GM12874 (cell line): ENCODE data around the gene TBC1D16.

Experiments
- TF ChIP-seq, protein P1 (sequence below): IDR thresholded peaks from 2 replicates; pipeline ENCODE4 v1.5.1; 2011; ENCODE audit warnings: low read depth, mild to moderate bottlenecking, control low read depth, low read length, moderate library complexity; ENCODE audit not compliant: insufficient read depth

Gene TBC1D16

DNA sequence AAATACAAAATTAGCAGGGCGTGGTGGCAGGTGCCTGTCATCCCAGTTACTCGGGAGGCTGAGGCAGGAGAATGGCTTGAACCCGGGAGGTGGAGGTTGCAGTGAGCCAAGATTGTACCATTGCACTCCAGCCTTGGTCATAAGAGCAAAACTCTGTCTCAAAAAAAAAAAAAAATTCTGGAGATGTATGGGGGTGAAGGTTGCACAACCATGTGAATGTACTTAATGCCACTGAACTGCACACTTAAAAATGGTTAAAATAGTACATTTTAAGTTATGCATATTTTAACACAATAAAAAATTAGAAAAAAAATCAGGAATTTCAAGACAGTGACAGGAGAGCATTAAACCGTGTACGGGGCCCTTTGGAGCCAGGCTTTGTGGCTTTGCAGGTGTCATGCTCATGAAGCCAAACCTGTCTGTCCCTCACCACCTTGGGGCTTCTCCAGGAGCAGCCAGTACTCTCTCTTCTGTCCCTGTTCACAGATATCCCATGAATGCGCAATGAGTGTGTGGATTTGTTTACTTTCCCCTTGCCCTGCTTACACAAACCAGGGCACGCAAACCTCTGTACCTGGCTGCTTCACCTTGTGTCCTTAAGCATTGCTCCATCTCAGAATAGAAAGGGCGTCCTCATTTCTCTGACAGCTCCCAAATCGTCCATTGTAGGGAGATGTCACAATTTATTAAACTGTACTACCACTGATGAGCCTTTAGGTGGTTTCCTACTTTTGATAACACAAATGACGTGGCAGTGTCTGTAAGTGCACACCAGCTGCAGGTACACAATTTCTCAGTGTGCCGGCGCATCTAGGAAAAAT lies 138.2 kb downstream of the TBC1D16 start:
- TF ChIP-seq, protein P1, sequence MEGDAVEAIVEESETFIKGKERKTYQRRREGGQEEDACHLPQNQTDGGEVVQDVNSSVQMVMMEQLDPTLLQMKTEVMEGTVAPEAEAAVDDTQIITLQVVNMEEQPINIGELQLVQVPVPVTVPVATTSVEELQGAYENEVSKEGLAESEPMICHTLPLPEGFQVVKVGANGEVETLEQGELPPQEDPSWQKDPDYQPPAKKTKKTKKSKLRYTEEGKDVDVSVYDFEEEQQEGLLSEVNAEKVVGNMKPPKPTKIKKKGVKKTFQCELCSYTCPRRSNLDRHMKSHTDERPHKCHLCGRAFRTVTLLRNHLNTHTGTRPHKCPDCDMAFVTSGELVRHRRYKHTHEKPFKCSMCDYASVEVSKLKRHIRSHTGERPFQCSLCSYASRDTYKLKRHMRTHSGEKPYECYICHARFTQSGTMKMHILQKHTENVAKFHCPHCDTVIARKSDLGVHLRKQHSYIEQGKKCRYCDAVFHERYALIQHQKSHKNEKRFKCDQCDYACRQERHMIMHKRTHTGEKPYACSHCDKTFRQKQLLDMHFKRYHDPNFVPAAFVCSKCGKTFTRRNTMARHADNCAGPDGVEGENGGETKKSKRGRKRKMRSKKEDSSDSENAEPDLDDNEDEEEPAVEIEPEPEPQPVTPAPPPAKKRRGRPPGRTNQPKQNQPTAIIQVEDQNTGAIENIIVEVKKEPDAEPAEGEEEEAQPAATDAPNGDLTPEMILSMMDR = no peak

DNA sequence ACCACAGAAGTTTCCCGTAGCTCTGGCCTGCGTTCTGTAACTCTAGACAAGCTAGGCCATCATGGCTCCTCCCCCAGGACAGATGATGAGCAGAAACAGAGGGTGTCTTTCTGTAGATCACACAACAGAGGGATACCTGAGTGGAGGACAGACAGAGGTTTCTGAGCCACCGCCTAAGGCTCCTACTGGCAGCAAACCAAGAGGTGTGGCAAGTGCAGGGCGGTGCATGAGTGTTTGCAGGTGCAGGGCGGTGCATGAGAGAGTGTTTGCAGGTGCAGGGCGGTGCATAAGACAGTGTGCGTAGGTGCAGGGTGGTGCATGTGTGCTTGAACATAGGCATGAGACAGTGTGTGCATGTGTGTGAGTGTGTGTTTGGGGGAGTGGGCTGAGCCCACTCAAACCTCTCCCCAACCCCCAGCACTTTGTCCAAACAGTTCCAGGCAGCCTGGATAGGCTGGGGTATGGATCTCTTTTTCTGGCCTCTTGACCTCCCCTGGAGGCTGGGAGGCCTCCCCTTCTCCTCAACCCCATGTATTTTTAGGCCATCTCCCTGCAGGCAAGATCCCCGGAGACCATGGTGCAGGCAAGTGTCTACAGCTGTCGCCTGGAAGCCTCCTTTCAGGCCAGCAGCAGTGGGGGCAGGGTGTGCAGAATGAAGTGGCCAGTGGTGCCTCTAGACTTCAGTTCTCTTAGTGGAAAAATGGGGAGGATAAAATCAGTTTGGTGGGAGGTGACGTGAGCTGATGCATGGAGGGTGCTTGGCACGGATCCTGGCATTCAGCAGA lies 143.0 kb downstream of the TBC1D16 start:
- TF ChIP-seq, protein P1 = no peak

- TF ChIP-seq, protein P1 = no peak
Measured at GRCh38 chr17:79891113-79891730, 144.4 kb downstream of the TBC1D16 start.

DNA sequence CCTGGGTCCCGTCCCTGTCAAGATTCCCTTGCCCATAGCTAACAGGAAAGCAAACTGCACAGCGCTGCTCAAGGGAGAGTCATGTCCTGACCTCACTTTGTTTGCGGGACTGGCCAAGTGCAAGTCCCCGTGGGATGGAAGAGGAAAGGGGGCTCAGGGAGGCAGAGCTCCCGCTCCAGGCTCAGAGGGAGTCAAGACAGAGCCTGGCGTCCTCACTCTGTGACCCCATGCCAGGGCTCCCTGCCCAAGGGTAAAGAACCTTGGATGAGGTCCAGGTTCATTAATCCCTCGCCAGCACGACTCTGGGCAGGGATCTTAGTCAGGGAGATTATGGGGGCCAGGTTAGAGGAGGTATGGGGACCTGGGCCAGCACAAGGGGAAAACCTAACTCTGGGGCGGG lies 145.0 kb downstream of the TBC1D16 start:
- TF ChIP-seq, protein P1 = no peak

DNA sequence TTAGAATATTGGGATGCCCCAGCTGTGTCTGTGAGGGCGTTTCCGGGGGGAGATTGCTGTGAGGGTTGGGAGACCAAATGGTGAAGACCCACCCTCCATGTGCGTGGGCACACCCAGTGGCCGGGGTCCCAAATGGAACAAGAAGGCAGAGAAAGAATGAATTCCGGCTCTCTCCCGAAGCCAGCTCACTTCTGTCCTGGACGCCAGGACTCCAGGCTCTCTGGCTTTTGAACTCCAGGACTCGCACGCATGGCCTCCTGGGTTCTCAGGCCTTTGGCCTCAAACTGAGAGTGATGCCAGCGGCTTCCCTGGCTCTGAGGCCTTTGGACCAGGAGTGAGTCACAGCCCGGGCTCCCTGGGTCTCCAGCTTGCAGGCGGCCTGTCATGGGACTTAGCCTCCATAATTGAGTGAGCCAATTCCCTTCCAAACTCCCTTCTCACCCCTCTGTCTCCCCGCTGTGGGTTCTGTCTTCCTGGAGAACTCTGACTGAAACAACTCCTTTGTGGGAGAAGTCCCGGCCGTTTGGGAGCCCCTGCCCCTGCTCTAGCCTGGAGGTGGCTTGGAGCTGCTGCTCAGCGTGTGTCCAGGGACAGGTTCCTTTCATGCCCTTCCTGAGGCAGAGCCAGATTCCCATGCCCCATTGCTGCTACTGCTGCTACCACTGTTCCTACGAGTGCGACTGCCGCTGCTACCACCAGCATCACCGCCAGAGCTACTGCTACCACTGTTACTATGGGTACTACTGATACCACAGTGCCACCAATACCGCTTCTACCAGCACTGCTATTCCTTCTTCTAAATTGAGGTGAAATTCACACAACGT lies 146.6 kb downstream of the TBC1D16 start:
- TF ChIP-seq, protein P1 = no peak

DNA sequence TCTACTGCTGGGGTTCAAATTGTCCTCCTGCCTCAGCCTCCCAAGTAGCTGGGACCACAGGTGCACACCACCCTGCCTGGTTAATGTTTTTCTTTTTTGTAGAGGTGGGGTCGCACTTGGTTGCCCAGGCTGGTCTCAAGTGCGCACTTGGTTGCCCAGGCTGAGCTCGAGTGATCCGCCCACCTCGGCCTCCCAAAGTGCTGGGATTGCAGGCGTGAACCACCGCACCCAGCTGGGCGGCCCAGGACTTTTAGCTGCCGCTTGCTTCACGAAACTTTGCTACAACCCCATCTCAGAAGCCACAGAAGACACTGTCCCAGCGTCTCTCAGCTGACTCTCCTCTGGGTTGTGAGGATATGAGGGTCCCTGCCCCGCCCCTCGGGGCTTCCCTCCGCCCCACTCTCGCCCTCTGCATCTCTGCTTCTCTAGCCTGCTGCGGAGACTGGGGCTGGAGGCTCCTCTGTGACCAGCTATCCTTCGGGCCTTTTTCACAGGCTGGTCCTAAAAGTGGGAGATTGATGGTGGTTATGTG lies 147.6 kb downstream of the TBC1D16 start:
- TF ChIP-seq, protein P1 = no peak
